ENCODE results near the gene TMBIM1. TPM values are rescaled to one million over a fixed set of nuclear protein-coding genes. Genes with fewer than 3 reads are reported as not detected.

The TMBIM1 gene
- polyA plus RNA-seq, 1 experiment = 206 TPM

DNA sequence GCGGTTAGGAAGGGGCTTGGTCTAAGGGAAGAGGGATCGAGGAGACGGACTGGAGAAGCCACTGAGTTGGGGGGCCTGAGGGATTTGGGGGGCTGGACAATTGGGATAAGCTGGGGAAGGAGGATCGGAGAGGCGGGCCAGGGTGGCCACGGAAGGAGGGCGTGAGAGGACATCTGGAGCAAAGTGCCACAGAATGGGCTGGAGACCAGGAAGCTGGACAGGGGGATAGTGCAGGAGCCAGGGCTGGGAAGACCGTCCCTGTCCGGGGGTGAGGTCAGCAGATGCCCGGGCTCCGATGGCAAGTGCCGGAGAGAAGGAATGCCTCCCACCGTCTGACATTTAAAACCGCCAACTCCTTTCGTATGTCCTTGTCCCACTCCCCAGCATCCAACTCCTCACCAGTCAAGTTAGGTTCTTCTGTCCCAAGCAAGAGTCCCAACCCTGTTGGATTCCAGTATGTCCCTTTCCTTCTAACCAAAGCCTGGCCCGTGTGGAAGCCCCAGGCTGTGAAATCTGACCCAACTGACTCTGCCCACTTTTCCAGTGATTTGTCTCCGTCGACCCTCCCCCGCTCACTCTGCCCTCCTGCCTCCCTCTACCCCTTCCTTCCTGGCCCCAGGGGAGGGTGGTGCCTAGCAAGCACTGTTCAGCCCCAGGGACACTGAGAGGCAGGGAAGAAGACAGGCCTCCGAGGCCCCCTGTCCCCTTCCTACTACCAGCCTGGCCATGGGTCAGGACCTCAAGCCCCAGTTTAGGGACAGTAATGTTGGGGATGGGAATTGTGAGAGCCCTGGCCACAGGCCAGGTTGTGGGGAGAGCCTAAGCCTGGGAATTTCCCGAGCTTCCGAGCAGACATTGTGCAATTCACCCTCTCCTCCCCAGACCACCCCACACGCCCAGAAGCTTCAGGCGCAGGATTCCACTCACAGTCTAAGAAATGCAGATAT lies 31.5 kb upstream of the TMBIM1 start:
- ChIA-PET POLR2A (no interaction called here), CTCF (interaction anchor here (0.6 to 3.3 kb wide), 6 partner anchors 17 to 255 kb away, joined by 3 to 12 read pairs (median 4); partner anchors contain the start of genes CATIP and RUFY4)
- TF ChIP-seq, protein P1, sequence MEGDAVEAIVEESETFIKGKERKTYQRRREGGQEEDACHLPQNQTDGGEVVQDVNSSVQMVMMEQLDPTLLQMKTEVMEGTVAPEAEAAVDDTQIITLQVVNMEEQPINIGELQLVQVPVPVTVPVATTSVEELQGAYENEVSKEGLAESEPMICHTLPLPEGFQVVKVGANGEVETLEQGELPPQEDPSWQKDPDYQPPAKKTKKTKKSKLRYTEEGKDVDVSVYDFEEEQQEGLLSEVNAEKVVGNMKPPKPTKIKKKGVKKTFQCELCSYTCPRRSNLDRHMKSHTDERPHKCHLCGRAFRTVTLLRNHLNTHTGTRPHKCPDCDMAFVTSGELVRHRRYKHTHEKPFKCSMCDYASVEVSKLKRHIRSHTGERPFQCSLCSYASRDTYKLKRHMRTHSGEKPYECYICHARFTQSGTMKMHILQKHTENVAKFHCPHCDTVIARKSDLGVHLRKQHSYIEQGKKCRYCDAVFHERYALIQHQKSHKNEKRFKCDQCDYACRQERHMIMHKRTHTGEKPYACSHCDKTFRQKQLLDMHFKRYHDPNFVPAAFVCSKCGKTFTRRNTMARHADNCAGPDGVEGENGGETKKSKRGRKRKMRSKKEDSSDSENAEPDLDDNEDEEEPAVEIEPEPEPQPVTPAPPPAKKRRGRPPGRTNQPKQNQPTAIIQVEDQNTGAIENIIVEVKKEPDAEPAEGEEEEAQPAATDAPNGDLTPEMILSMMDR (IDR thresholded peaks at IDR 0.05; ENCODE audit: insufficient read depth, low read depth, low read length) = no peak
- H3K27me3 ChIP-seq (ENCODE audit: control insufficient read depth, insufficient read depth, low read length) = no peaks in the 10 kb centered on the region
- H3K4me3 ChIP-seq (ENCODE audit: low read depth, low read length) = peak overlapping the region; percentile 55
- no peak for DNase-seq (ENCODE audit: low read depth)
- H3K36me3 ChIP-seq (ENCODE audit: control insufficient read depth, insufficient read depth, low read length) = no peaks in the 10 kb centered on the region

DNA sequence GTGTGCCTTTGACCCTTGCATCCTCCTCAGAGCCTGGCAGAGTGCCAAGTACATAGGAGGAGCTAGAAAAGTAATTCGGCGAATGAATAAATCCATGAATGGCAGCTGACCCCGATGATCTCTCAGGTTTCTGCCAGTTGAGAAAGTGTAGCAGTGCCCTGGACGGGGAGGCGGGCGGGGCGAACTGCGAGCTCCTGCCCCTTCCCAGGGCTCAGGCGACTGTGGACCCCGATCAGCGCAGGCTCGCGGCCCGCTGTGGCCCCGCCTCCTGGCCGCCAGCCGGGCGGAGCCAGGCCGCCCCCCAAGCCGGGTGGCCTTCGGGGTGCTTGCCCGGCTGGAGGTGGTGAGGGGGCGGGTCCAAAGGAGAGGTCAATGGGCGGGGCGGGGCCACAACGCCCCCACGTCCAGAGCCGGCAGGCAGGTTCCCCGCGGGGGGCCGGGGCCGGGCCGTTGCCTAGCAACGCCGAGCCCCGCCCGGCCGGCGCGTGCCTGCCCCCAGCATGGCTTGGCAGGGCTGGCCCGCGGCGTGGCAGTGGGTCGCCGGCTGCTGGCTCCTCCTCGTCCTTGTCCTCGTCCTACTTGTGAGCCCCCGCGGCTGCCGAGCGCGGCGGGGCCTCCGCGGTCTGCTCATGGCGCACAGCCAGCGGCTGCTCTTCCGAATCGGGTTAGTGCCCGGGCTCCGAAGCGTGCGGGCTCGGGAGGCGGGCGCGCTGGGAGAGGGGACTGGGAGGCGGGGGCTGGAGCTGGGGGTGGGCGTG lies 30.6 kb upstream of the TMBIM1 start:
- Histone ChIP-seq H3K36me3 (ENCODE audit: control insufficient read depth, insufficient read depth, low read length) (no peaks in the 10 kb centered on the region), H3K4me3 (ENCODE audit: low read depth, low read length) (peak overlapping the region; percentile 55), H3K27me3 (ENCODE audit: control insufficient read depth, insufficient read depth, low read length) (no peaks in the 10 kb centered on the region)
- no peak for DNase-seq (ENCODE audit: low read depth)
- TF ChIP-seq, protein P1 (IDR thresholded peaks at IDR 0.05; ENCODE audit: insufficient read depth, low read depth, low read length) = no peak
- CTCF ChIA-PET = interaction anchor here (1.0 to 3.3 kb wide), 5 partner anchors 16 to 73 kb away, joined by 3 to 12 read pairs (median 4); partner anchors contain the start of gene CATIP
- POLR2A ChIA-PET = no interaction called here

DNA sequence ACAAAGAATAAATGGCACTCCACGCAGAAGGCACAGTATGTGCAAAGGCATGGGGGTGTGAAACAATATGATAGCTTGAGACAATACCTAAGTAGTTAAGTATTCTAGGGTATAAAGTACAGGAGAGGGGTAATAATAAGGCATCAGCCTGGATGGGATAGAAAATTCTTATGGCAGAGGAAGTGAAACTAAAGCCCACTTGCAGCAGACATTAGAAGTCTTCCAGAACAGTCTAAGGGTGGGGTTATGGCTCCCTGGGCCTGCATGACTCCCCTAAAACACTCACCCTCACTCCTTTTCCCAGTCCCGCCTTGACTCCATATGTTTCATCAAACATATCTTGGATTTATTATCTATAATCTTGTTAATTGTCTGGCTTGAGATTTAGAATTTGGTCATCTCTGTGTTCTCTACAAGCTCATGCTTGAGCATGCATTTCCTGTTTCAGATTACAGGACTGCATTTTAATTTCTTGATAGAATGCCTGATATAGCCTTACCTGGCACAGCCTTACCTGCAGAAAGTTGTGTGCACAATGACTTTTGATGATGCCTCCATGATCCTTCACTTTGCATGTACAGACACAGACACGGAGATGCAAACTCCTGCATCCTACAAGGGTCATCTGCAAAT lies 28.5 kb upstream of the TMBIM1 start:
- DNase-seq (ENCODE audit: low read depth) = no peak
- TF ChIP-seq, protein P1 (IDR thresholded peaks at IDR 0.05; ENCODE audit: insufficient read depth, low read depth, low read length) = no peak
- no peak overlapping the region for H3K4me3 ChIP-seq (ENCODE audit: low read depth, low read length)
- ChIA-PET CTCF (interaction anchor here (1.5 kb wide), 1 partner anchor 35 kb away, joined by 7 read pairs; the partner anchor contains the start of gene CATIP), POLR2A (no interaction called here)
- H3K27me3 ChIP-seq (ENCODE audit: control insufficient read depth, insufficient read depth, low read length) = no peaks in the 10 kb centered on the region
- H3K36me3 ChIP-seq (ENCODE audit: control insufficient read depth, insufficient read depth, low read length) = no peaks in the 10 kb centered on the region

DNA sequence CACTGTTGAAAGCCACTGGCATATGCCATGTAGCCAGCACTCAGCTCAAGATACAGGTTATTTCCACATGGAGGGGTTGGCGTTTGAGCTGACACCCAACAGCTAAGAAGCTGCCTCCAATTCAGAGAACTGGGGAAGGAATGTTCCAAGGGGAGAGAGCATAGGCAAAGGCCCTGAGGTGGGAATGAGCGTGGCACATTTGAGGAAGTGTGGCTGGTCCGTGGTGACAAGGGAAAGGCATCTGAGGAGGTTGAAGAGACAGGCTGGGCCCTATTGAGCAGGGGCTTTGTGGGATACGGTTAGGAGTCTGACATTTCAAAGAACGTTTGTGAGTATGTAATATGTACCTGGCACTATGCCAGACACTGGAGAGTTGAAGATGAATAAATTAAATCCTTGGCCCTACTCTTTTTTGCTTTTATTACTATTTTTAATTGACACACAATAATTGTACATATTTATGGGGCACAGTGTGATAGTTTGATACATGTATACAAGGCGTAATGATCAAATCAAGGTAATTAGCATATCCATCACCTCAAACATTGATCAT lies 27.6 kb upstream of the TMBIM1 start:
- Histone ChIP-seq H3K36me3 (ENCODE audit: control insufficient read depth, insufficient read depth, low read length) (no peaks in the 10 kb centered on the region), H3K27me3 (ENCODE audit: control insufficient read depth, insufficient read depth, low read length) (no peaks in the 10 kb centered on the region), H3K4me3 (ENCODE audit: low read depth, low read length) (no peak overlapping the region)
- CTCF ChIA-PET = interaction anchor here (1.0 to 1.5 kb wide), 2 partner anchors 18 to 36 kb away, joined by 6 to 7 read pairs; partner anchors contain the start of gene CATIP
- DNase-seq (ENCODE audit: low read depth) = no peak
- TF ChIP-seq, protein P1 (IDR thresholded peaks at IDR 0.05; ENCODE audit: insufficient read depth, low read depth, low read length) = no peak
- POLR2A ChIA-PET = no interaction called here
